GM21786 (cell line): ENCODE data around the gene SUPV3L1.

Source experiments
- ATAC-seq: cut with Tn5 transposase; IDR thresholded peaks from one replicate; pipeline ENCODE4 v1.9.1; 2021; ENCODE audit not compliant: unreplicated experiment

Gene SUPV3L1

GRCh38 chr10:69254877-69255276 is 74.8 kb downstream of the SUPV3L1 start:
- no peak for ATAC-seq
